Duodenal mucosa (tissue), 2 donors: ENCODE data around the gene PIP.
"Not testable (repeated sequence)": the region's sequence is repeated elsewhere in the genome, so short reads cannot be mapped to it uniquely, and the experiment has no call there.

Experiments used
- H3K27ac ChIP-seq: one replicate; pipeline ENCODE4 v1.7.0; 2013; ENCODE audit warnings: low read depth, low read length
- H3K27me3 ChIP-seq, 2 donors: one replicate each; pipeline ENCODE4 v1.7.0; 2013; ENCODE audit warnings: low read length in 2 of 2, control low read depth in 1 of 2; ENCODE audit not compliant: insufficient read depth in 2 of 2, control insufficient read depth in 1 of 2
- H3K36me3 ChIP-seq, 2 donors: one replicate each; pipeline ENCODE4 v1.7.0; 2013; ENCODE audit warnings: low read length in 2 of 2, control low read depth in 1 of 2; ENCODE audit not compliant: insufficient read depth in 2 of 2, control insufficient read depth in 1 of 2
- H3K4me1 ChIP-seq, 2 donors: one replicate each; pipeline ENCODE4 v1.7.0; 2013; ENCODE audit warnings: low read length in 2 of 2, control low read depth in 1 of 2; ENCODE audit not compliant: insufficient read depth in 2 of 2, control insufficient read depth in 1 of 2
- H3K4me3 ChIP-seq, 2 donors: one replicate each; pipeline ENCODE4 v1.7.0; 2013; ENCODE audit warnings: low read length in 2 of 2, low read depth in 1 of 2
- H3K9ac ChIP-seq, 2 donors: one replicate each; pipeline ENCODE4 v1.7.0; 2013; ENCODE audit warnings: low read length in 2 of 2, low read depth in 1 of 2
- H3K9me3 ChIP-seq, 2 donors: one replicate each; pipeline ENCODE4 v1.7.0; 2013; ENCODE audit warnings: low read length in 2 of 2, control low read depth in 1 of 2; ENCODE audit not compliant: control insufficient read depth in 1 of 2

PIP gene

DNA sequence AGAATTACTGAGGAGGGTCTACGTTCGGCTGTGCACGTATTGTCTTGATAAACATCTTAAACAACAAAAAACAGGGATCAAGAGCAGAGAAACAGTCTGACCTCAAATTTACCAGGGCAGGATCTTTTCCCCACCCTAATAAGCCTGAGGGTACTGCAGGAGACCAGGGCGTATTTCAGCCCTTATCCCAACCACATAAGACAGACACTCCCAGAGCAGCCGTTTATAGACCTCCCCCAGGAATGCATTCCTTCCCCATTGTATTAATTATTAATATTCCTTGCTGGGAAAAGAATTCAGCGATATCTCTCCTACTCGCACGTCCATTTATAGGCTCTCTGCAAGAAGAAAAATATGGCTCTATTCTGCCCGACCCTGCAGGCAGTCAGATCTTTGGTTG is 8.6 kb upstream of the PIP start:
- H3K36me3 ChIP-seq, H3K4me1 ChIP-seq, H3K27me3 ChIP-seq, H3K9ac ChIP-seq, H3K27ac ChIP-seq, H3K4me3 ChIP-seq: not testable (repeated sequence)
- H3K9me3 ChIP-seq: peaks cover 8 to 13% of the 10 kb centered on the region in 2 donors

DNA sequence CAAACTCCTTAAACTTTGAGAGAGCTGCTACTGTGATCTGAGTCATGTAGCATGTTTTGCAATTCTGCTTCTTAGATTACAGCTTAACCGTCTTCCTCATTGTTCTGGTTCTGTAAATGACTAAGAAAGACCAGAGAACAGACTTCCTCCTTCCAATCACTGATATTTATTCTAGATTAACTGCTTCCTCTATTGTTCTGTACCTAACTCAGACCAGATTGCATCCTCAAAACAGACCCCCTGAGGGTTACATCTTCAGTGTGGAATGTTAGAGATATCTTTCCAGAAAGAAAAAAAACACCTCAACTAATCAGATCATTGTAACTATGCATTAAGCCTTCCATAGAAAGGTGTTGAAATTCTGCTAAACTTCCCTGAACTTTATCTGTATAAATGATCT is 5.7 kb upstream of the PIP start:
- Histone ChIP-seq H3K9me3 (peaks cover 8 to 13% of the 10 kb centered on the region in 2 donors), H3K27ac (no peak overlapping the region), H3K4me1 (no peaks in the 10 kb centered on the region)

DNA sequence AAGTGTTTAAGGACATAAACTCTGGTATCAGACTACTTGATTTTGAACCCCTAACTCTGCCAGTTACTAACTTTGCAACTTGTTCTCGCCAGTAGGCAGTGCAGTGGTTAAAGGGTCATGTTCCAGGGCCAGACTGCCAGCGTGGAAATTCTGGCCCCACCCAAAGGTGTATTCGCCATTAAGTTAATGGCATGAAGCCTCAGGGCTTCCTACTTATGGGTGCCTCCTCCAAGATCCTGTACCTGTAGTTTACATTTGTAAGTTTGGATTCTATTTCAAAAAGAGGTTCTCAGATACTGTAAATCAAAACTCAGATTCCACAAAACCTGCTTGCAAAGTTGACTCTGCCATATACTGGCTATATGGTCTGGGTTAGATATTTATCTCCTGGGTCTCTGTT is 2.8 kb upstream of the PIP start:
- Histone ChIP-seq H3K4me3 (no peak overlapping the region), H3K27ac (no peak overlapping the region), H3K27me3 (no peaks in the 10 kb centered on the region), H3K9me3 (peaks cover 4 to 9% of the 10 kb centered on the region in 2 donors), H3K4me1 (no peaks in the 10 kb centered on the region), H3K9ac (no peak overlapping the region), H3K36me3 (no peaks in the 10 kb centered on the region)

More for the DNA sequence above, 5.7 kb upstream of the PIP start:
- no peak overlapping the region for H3K4me3 ChIP-seq
- no peaks in the 10 kb centered on the region for H3K27me3 ChIP-seq
- H3K36me3 ChIP-seq: no peaks in the 10 kb centered on the region
- no peak overlapping the region for H3K9ac ChIP-seq

DNA sequence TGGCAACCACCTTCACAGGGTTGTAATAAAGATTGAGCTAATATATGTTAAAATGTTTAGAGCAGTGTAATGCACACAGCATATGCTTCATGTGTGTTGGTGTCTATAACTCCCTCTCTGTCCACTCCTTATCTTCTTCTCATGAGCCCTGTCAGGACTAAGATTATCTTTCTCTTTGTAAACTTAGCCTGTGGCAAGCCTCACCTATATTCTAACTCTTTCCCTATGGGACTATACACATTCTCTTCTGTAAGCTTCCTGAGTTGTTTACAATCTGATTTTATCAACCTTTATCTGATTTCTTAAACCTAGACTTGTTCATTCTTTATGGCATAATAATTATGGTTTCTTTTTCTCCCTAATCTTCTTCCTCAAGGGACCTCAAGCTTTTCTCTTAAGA is 2.4 kb upstream of the PIP start:
- no peaks in the 10 kb centered on the region for H3K27me3 ChIP-seq
- no peak overlapping the region for H3K4me3 ChIP-seq
- H3K36me3 ChIP-seq: no peaks in the 10 kb centered on the region
- no peak overlapping the region for H3K9ac ChIP-seq
- H3K9me3 ChIP-seq: peaks cover 4 to 9% of the 10 kb centered on the region in 2 donors
- H3K27ac ChIP-seq: no peak overlapping the region
- H3K4me1 ChIP-seq: no peaks in the 10 kb centered on the region

DNA sequence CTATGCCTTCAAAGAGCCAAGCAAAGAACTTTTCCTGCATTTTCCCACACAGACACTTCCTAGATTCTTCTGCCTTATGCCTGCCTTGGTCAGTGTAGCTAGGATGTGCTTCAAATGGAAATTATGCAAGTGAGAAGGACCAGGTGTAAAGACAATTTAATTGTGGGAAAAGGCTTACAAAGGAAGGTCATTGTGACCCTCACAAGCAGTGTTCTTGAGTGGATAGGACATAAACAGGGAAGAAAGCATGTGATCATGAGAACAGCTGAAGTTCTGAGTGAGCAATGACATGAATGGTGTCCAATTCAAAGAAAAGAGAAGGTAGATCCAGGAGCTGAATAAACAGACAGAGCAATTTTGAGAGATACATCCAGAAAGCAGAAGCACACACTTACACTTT is 1.3 kb upstream of the PIP start:
- H3K4me3 ChIP-seq: no peak overlapping the region
- no peaks in the 10 kb centered on the region for H3K4me1 ChIP-seq
- H3K36me3 ChIP-seq: no peaks in the 10 kb centered on the region
- no peak overlapping the region for H3K9ac ChIP-seq
- H3K27me3 ChIP-seq: no peaks in the 10 kb centered on the region
- no peak overlapping the region for H3K27ac ChIP-seq
- peaks cover under 1 to 1% of the 10 kb centered on the region in 2 donors for H3K9me3 ChIP-seq

DNA sequence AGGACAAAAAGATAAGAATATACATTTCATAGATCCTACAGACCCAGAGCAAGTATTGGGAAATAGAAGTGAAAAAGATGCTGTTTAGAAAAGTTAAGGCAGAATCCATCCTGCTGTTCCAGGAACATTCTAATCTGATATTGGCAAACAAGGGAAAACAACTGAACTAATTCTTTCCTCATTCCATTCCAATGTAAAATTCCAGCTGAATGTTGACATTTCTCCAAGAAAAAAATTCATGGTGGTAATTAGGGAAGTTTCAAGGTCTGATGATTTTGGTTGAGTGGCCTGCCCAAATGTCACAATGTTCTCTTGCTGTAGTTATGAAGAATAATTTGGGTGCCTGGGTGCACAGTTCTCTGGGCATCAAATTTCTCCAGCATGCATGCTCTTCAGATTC is 15.2 kb downstream of the PIP start:
- Histone ChIP-seq H3K4me3 (no peak overlapping the region), H3K27me3 (no peaks in the 10 kb centered on the region), H3K36me3 (no peaks in the 10 kb centered on the region), H3K4me1 (no peaks in the 10 kb centered on the region), H3K27ac (no peak overlapping the region), H3K9ac (no peak overlapping the region), H3K9me3 (peaks cover 0 to 9% of the 10 kb centered on the region in 2 donors)

DNA sequence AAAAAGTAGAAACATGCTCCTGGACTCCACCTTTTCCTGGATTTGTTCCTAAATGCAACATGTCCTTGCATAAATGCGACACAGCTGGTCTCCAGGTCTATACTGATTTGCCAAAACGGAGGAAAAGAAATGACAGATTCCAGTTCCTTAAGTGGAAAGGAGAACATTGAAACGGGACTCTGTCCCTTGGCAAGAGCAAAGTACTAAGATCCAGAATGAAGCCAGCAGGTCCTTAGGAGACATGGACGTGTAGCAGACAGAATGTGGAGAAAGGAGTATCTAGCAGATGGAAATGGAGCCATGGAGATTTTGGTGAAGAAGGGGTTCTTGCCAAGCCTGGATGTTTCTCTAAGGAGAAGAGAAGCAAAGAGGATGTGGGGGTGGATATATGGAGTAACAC is 16.2 kb downstream of the PIP start:
- Histone ChIP-seq H3K9ac (no peak overlapping the region), H3K4me3 (no peak overlapping the region), H3K36me3 (no peaks in the 10 kb centered on the region), H3K27ac (no peak overlapping the region), H3K27me3 (no peaks in the 10 kb centered on the region), H3K9me3 (peaks cover 0 to 9% of the 10 kb centered on the region in 2 donors), H3K4me1 (no peaks in the 10 kb centered on the region)

DNA sequence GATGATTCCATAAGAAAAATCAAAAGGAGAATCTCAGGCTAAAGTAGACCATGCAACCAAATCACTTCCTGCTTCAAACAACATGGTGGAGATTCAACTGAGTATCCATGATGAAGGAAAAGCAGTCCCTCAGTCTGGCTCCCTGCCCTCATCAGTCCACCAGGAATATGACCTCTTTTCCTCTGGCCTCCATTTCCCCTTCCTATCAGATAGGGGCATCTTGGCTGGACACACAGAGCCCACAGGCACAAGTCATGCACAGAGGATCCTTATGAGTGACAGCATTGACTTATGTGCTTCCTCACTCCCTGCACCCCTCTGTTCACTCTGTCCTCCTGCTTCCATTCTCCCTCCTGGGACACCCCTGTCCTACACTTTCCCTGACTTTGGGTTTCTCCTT is 16.8 kb downstream of the PIP start:
- Histone ChIP-seq H3K36me3 (no peaks in the 10 kb centered on the region), H3K4me1 (no peaks in the 10 kb centered on the region), H3K9me3 (peaks cover 0 to 9% of the 10 kb centered on the region in 2 donors), H3K27me3 (no peaks in the 10 kb centered on the region), H3K27ac (no peak overlapping the region), H3K9ac (no peak overlapping the region), H3K4me3 (no peak overlapping the region)

DNA sequence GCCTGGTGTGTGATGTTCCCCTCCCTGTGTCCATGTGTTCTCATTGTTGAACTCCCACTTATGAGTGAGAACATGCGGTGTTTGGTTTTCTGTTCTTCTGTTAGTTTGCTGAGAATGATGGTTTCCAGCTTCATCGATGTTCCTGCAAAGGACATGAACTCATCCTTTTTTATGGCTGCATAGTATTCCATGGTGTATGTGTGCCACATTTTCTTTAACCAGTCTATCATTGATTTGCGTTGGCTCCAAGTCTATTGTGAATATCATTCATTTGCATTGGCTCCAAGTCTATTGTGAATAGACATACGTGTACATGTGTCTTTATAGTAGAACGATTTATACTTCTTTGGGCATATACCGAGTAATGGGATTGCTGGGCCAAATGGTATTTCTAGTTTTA is 18.8 kb downstream of the PIP start:
- not testable (repeated sequence) for H3K27ac ChIP-seq, H3K4me3 ChIP-seq, H3K9me3 ChIP-seq, H3K36me3 ChIP-seq, H3K9ac ChIP-seq, H3K27me3 ChIP-seq, H3K4me1 ChIP-seq

DNA sequence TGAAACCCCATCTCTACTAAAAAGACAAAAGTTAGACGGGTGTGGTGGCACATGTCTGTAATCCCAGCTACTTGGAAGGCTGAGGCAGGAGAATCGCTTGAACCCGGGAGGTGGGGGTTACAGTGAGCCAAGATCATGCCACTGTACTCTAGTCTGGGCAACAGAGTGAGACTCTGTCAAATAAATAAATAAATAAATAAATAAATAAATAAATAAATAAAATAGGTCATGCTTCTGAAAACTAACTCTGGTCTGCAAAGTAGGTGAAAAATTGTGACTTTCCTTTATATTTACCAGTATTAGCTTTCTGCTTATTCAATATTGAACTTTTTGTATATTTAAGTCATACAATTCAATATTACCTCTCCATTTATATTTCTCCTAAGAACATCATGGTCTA is 26.7 kb downstream of the PIP start:
- not testable (repeated sequence) for H3K4me3 ChIP-seq, H3K27ac ChIP-seq, H3K36me3 ChIP-seq, H3K4me1 ChIP-seq, H3K9ac ChIP-seq, H3K9me3 ChIP-seq, H3K27me3 ChIP-seq

DNA sequence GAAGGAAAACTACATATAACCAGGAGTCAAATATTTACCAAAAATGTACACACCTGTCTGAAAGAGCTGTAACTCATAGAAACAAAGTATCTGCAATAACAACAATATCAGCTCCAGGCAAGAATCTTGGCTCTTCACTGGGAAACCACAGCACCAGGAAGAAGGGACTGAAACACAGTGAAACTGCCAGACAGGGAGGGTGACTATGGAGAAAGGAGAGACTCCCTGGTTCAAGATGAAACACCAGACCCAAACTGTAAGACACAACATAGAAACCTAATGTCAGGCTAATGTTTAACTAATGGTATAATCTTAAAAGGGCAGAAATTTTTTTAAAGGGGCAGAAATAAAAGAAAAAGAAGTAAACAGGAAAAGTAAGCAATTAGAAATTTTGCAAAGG is 39.8 kb downstream of the PIP start:
- no peak overlapping the region for H3K9ac ChIP-seq
- no peak overlapping the region for H3K4me3 ChIP-seq
- no peaks in the 10 kb centered on the region for H3K9me3 ChIP-seq
- H3K36me3 ChIP-seq: no peaks in the 10 kb centered on the region
- no peaks in the 10 kb centered on the region for H3K27me3 ChIP-seq
- no peak overlapping the region for H3K27ac ChIP-seq
- no peaks in the 10 kb centered on the region for H3K4me1 ChIP-seq
